Caco-2 (cell line): ENCODE data around the gene CCDC102A. TPM values are rescaled to one million over a fixed set of nuclear protein-coding genes. Genes with fewer than 3 reads are reported as not detected.

Experiments
- BruUV-seq: library from RNA; stranded (reverse); fragments of 400-500 nt; replicated peaks from 2 replicates; lab custom pipeline; 2021; lab: Mats Ljungman, UMichigan
- CTCF ChIA-PET: fragments of 300-600 bp; sonication (Branson Sonifier 250); formaldehyde crosslinking; loops from one replicate; lab custom pipeline; 2022; ENCODE audit warnings: antibody characterized with exemption; lab: Charles Lee
- POLR2A ChIA-PET: fragments of 300-600 bp; sonication (Branson Sonifier 250); formaldehyde crosslinking; loops from one replicate; lab custom pipeline; 2022; ENCODE audit warnings: antibody characterized with exemption; lab: Charles Lee
- DNase-seq, 2 experiments: peaks; one replicate each; pipeline versions ENCODE4 v3.0.0 to v3.0.0-alpha.2; 2020 to 2022
- H3K27me3 ChIP-seq: replicated peaks from 2 replicates; pipeline ENCODE4 v1.6.0; 2011; ENCODE audit warnings: low read length; ENCODE audit not compliant: control insufficient read depth, insufficient read depth
- H3K36me3 ChIP-seq: 2 replicates; pipeline ENCODE4 v1.5.1; 2011; ENCODE audit warnings: low read length; ENCODE audit not compliant: control insufficient read depth, insufficient read depth
- H3K4me1 ChIP-seq: fragments of 250-450 bp; sonication (Bioruptor Pico); 2 replicates; pipeline ENCODE4 v1.5.1; 2020; ENCODE audit warnings: mild to moderate bottlenecking
- H3K4me3 ChIP-seq: 2 replicates; pipeline ENCODE4 v1.5.1; 2011; ENCODE audit warnings: low read depth, mild to moderate bottlenecking, control low read depth, low read length
- H3K9me3 ChIP-seq: fragments of 250-450 bp; sonication (Bioruptor Pico); 2 replicates; pipeline ENCODE4 v1.5.1; 2020; ENCODE audit warnings: mild to moderate bottlenecking, moderate library complexity
- H3K27ac Mint-ChIP-seq: one replicate; pipeline ENCODE4 v1.8.0; 2022; ENCODE audit warnings: mixed read lengths; ENCODE audit not compliant: unreplicated experiment
- H3K27me3 Mint-ChIP-seq: one replicate; pipeline ENCODE4 v1.8.0; 2022; ENCODE audit warnings: mixed read lengths; ENCODE audit not compliant: insufficient read depth, unreplicated experiment
- H3K36me3 Mint-ChIP-seq: one replicate; pipeline ENCODE4 v1.8.0; 2022; ENCODE audit warnings: mild to moderate bottlenecking, mixed read lengths; ENCODE audit not compliant: insufficient read depth, unreplicated experiment
- H3K4me1 Mint-ChIP-seq: one replicate; pipeline ENCODE4 v1.8.0; 2022; ENCODE audit warnings: low read depth, mixed read lengths; ENCODE audit not compliant: unreplicated experiment
- H3K4me3 Mint-ChIP-seq: one replicate; pipeline ENCODE4 v1.8.0; 2022; ENCODE audit warnings: mild to moderate bottlenecking, moderate library complexity, mixed read lengths; ENCODE audit not compliant: unreplicated experiment
- H3K9me3 Mint-ChIP-seq: one replicate; pipeline ENCODE4 v1.8.0; 2022; ENCODE audit warnings: mixed read lengths; ENCODE audit not compliant: unreplicated experiment
- CTCF ChIP-seq, 2 experiments: fragments of 200-600 bp in 1 of 2; IDR thresholded peaks; 1 replicate in 1 of 2; 2 replicates in 1 of 2; pipeline versions ENCODE4 v1.5.1 to v1.8.0; 2011 to 2022; ENCODE audit warnings: antibody characterized with exemption in 1 of 2, control low read depth in 1 of 2, inconsistent platforms in 1 of 2, low read depth in 1 of 2, low read length in 1 of 2, mild to moderate bottlenecking in 1 of 2, moderate library complexity in 1 of 2; ENCODE audit not compliant: insufficient read depth in 1 of 2, severe bottlenecking in 1 of 2, unreplicated experiment in 1 of 2
- intact Hi-C: fragments of 100-400 bp; cut with micrococcal nuclease; formaldehyde crosslinking; loops from one replicate; pipeline ENCODE4 v1.10.0; 2022; ENCODE audit not compliant: unreplicated experiment
- total RNA-seq: library from RNA; stranded (reverse); gene quantifications from 2 replicates; pipeline ENCODE4 v1.2.3, GENCODE V29; 2022

CCDC102A gene
- total RNA-seq, 1 experiment from 2014 or later, result 11.8 TPM

- H3K9me3 Mint-ChIP-seq, result peaks cover 44% of the 10 kb centered on the region
- no peak overlapping the region for H3K27ac Mint-ChIP-seq
- no peak overlapping the region for H3K4me3 Mint-ChIP-seq
- Histone ChIP-seq H3K4me3 (no peak overlapping the region), H3K27me3 (no peaks in the 10 kb centered on the region), H3K4me1 (peaks cover 10% of the 10 kb centered on the region; the same call in 1 of the 2 replicates), H3K36me3 (no peaks in the 10 kb centered on the region), H3K9me3 (peaks cover 15% of the 10 kb centered on the region; the same call in 1 of the 2 replicates)
- no peaks in the 10 kb centered on the region for H3K36me3 Mint-ChIP-seq
- TF ChIP-seq CTCF (IDR thresholded peaks at IDR 0.05; ENCODE audit: insufficient read depth in 1 of 2, low read depth in 1 of 2, low read length in 1 of 2, severe bottlenecking in 1 of 2, unreplicated experiment in 1 of 2), result no peak
- intact Hi-C loops, result no loop called here
- H3K27me3 Mint-ChIP-seq, result no peaks in the 10 kb centered on the region
- no TSS peak for BruUV-seq
- peaks cover 16% of the 10 kb centered on the region for H3K4me1 Mint-ChIP-seq
- POLR2A ChIA-PET, result no interaction called here
- CTCF ChIA-PET, result no interaction called here
- no peak for DNase-seq
Measured at GRCh38 chr16:57559072-57559790, 22.9 kb upstream of the CCDC102A start.

- intact Hi-C loops, result no loop called here
- H3K4me3 Mint-ChIP-seq, result no peak overlapping the region
- no TSS peak for BruUV-seq
Measured at GRCh38 chr16:57556941-57557541, 20.7 kb upstream of the CCDC102A start.

GRCh38 chr16:57555831-57556230 lies 19.5 kb upstream of the CCDC102A start:
- peaks cover 15% of the 10 kb centered on the region for H3K4me1 Mint-ChIP-seq
- Histone ChIP-seq H3K36me3 (no peaks in the 10 kb centered on the region), H3K9me3 (peaks cover 7% of the 10 kb centered on the region; the same call in 1 of the 2 replicates), H3K4me1 (peaks cover 10% of the 10 kb centered on the region; the same call in 1 of the 2 replicates), H3K4me3 (no peak overlapping the region), H3K27me3 (no peaks in the 10 kb centered on the region)
- H3K9me3 Mint-ChIP-seq, result peaks cover 30% of the 10 kb centered on the region
- ChIA-PET POLR2A (no interaction called here), CTCF (no interaction called here)
- no peaks in the 10 kb centered on the region for H3K36me3 Mint-ChIP-seq
- H3K27ac Mint-ChIP-seq, result no peak overlapping the region
- no peak for DNase-seq
- TF ChIP-seq CTCF (IDR thresholded peaks at IDR 0.05; ENCODE audit: insufficient read depth in 1 of 2, low read depth in 1 of 2, low read length in 1 of 2, severe bottlenecking in 1 of 2, unreplicated experiment in 1 of 2), result no peak
- H3K4me3 Mint-ChIP-seq, result no peak overlapping the region
- intact Hi-C loops, result no loop called here
- no TSS peak for BruUV-seq
- no peaks in the 10 kb centered on the region for H3K27me3 Mint-ChIP-seq

More at GRCh38 chr16:57556941-57557541, 20.7 kb upstream of the CCDC102A start:
- Mint-ChIP-seq H3K36me3 (no peaks in the 10 kb centered on the region), H3K9me3 (peaks cover 42% of the 10 kb centered on the region), H3K4me1 (peaks cover 15% of the 10 kb centered on the region), H3K27me3 (no peaks in the 10 kb centered on the region), H3K27ac (no peak overlapping the region)
- CTCF ChIA-PET, result no interaction called here
- DNase-seq, result no peak
- H3K4me3 ChIP-seq, result no peak overlapping the region
- POLR2A ChIA-PET, result no interaction called here
- H3K9me3 ChIP-seq, result peaks cover 12% of the 10 kb centered on the region; the same call in 1 of the 2 replicates
- H3K4me1 ChIP-seq, result peaks cover 10% of the 10 kb centered on the region; the same call in 1 of the 2 replicates
- no peaks in the 10 kb centered on the region for H3K27me3 ChIP-seq
- H3K36me3 ChIP-seq, result no peaks in the 10 kb centered on the region
- TF ChIP-seq CTCF (IDR thresholded peaks at IDR 0.05; ENCODE audit: insufficient read depth in 1 of 2, low read depth in 1 of 2, low read length in 1 of 2, severe bottlenecking in 1 of 2, unreplicated experiment in 1 of 2), result no peak
